Heart right ventricle (tissue), 16 donors: ENCODE measurements around the gene KLF14. TPM values are rescaled to one million over a fixed set of nuclear protein-coding genes. Genes with fewer than 3 reads are reported as not detected.

Experiments
- ATAC-seq, 8 donors: fragments of 200-7000 bp; cut with Tn5 transposase; one replicate each; pipeline ENCODE4 v1.9.1; 2020; ENCODE audit warnings: mild to moderate bottlenecking in 8 of 8, moderate library complexity in 8 of 8, moderate number of reproducible peaks in 1 of 8
- DNase-seq, 2 donors: peaks; one replicate each; pipeline ENCODE4 v3.0.0-alpha.2; 2020
- H3K27ac ChIP-seq, 10 donors: fragments of 200-600 bp; sonication (generic) in 2 of 10; one replicate each; pipeline versions ENCODE4 v1.5.0 to v1.8.0; 2020 to 2022; ENCODE audit warnings: mild to moderate bottlenecking in 3 of 10
- H3K27me3 ChIP-seq, 7 donors: fragments of 200-600 bp; one replicate each; pipeline ENCODE4 v1.8.0; 2021 to 2022; ENCODE audit warnings: mild to moderate bottlenecking in 2 of 7
- H3K36me3 ChIP-seq, 9 donors: fragments of 200-600 bp; sonication (generic) in 1 of 9; one replicate each; pipeline versions ENCODE4 v1.5.0 to v1.8.0; 2020 to 2022; ENCODE audit warnings: mild to moderate bottlenecking in 2 of 9
- H3K4me1 ChIP-seq, 9 donors: fragments of 200-600 bp; sonication (generic) in 1 of 9; one replicate each; pipeline versions ENCODE4 v1.5.0 to v1.8.0; 2020 to 2022; ENCODE audit warnings: mild to moderate bottlenecking in 4 of 9
- H3K4me3 ChIP-seq, 10 donors: fragments of 200-600 bp; sonication (generic) in 2 of 10; one replicate each; pipeline versions ENCODE4 v1.5.0 to v1.8.0; 2020 to 2022; ENCODE audit warnings: mild to moderate bottlenecking in 7 of 10, moderate library complexity in 2 of 10
- H3K9me3 ChIP-seq, 11 donors: fragments of 200-600 bp in 10 of 11; sonication (generic) in 2 of 11; one replicate each; pipeline versions ENCODE4 v1.5.0 to v1.8.0; 2013 to 2022; ENCODE audit warnings: mild to moderate bottlenecking in 2 of 11, control low read depth in 1 of 11, moderate library complexity in 1 of 11
- CTCF ChIP-seq, 9 donors: fragments of 200-600 bp; sonication (generic) in 2 of 9; IDR thresholded peaks; one replicate each; pipeline versions ENCODE4 v1.5.0 to v1.8.0; 2021 to 2022; ENCODE audit warnings: antibody characterized with exemption in 9 of 9, mild to moderate bottlenecking in 5 of 9, moderate library complexity in 1 of 9
- WGBS, 2 donors: extraction: QIAGEN DNeasy Blood & Tissue Kit; methylation state at CpG; one replicate each; pipeline ENCODE4 v1.1.7; 2013; ENCODE audit warnings: inconsistent platforms in 1 of 2; 5-methylcytosine and 5-hydroxymethylcytosine counted together
- intact Hi-C, 10 donors: fragments of 100-400 bp; cut with DNase I; formaldehyde crosslinking; loops; one replicate each; pipeline versions ENCODE4 v1.11.1 to v1.14.2; 2022
- polyA plus RNA-seq, 2 donors: library from polyadenylated mRNA; stranded (reverse); fragments of 200-250 nt; gene quantifications; one replicate each; pipeline ENCODE4 v1.2.3, GENCODE V29; 2013
- total RNA-seq, 10 donors: library from RNA; stranded (reverse); fragmentation: NEBNext Ultra II Directional in 3 of 10; extraction: Animal tissue kit (Norgen Biotek cat#: 25700) in 3 of 10; gene quantifications; one replicate each; pipeline versions ENCODE4 v1.2.1 to v1.2.4, GENCODE V29; 2021 to 2023
- donor health status: Arrhythmogenic right ventricular cardiomyopathy.
- donor health status: ischemic (EF 13 %, LVEDD 7.1; RV severe dilation, severe dysfunction).
- donor health status: healthy with polysubstance abuse.
- donor health status: DM: no; HTN: yes; CAD: no.
- donor health status: DM: no; HTN: no; CAD: no.
- donor health status: ischemic (EF 25% LVEDD 6.9; RV normal size, moderate dysfunction).
- donor health status: ischemic (EF 25% LVEDD 5.7; RV mildly dilated, moderate dysfunction).
- donor health status: healthy.
- donor health status: DM: yes; HTN: yes; CAD: no.
- donor health status: Ischemic cardiomyopathy.
- donor health status: ischemic (EF 35%, LVEDD 5.7; RV mildly dilated, moderate dysfunction).
- donor health status: nonischemic (EF 11% LVEDD 7.7; RV severe dilation, severe dysfunction).
- donor health status: DM: yes; HTN: yes; CAD: no.
- donor health status: PGD.
- donor health status: ischemic (EF 29% LVEDD 5.4; RV normal size, mild dysfunction).
- donor health status: nonischemic (EF 23%, LVEDD 6.1; RV moderate dilation, normal function).

Gene KLF14
- total and polyA plus RNA-seq, 12 donors, result 0.03 to 0.49 (median 0.13) TPM; not detected in 4

- ATAC-seq (no peak), DNase-seq (no peak)
- 91 to 93% methylated on average over 1 of the region's 1 CpG for WGBS, 2 donors
- Histone ChIP-seq H3K4me1 (no peaks in the 10 kb centered on the region), H3K27me3 (no peaks in the 10 kb centered on the region), H3K27ac (no peak overlapping the region), H3K36me3 (no peaks in the 10 kb centered on the region), H3K4me3 (no peak overlapping the region), H3K9me3 (peaks cover 0 to 15% (median 4%) of the 10 kb centered on the region in 11 donors)
- intact Hi-C loops, result loop anchor here in 2 of 10 donors (10.0 kb wide), 1 partner anchor 205 kb away; no protein-coding TSS in a partner anchor
- no peak for TF ChIP-seq CTCF (IDR thresholded peaks at IDR 0.05)
Measured at GRCh38 chr7:130689683-130690082, 44.3 kb downstream of the KLF14 start.

GRCh38 chr7:130683026-130683425 is 51.0 kb downstream of the KLF14 start:
- ATAC-seq, result no peak
- 98 to 99% methylated on average over 2 of the region's 2 CpGs for WGBS, 2 donors
- no peak for TF ChIP-seq CTCF (IDR thresholded peaks at IDR 0.05)
- Histone ChIP-seq H3K4me1 (no peaks in the 10 kb centered on the region), H3K36me3 (no peaks in the 10 kb centered on the region), H3K27me3 (no peaks in the 10 kb centered on the region), H3K27ac (no peak overlapping the region), H3K9me3 (no peaks in the 10 kb centered on the region), H3K4me3 (no peak overlapping the region)
- intact Hi-C loops, result no loop called here
- no peak for DNase-seq

Other genes with a start within 250 kb of the KLF14 start
- 10 to 100 TPM in 2 of 10 donors, 1 to 10 TPM in 8; 1.5 to 26.2 (median 5.9) TPM for gene MEST, start 242.1 kb downstream of the KLF14 start, total RNA-seq
- gene MEST, start 242.1 kb downstream of the KLF14 start, polyA plus RNA-seq, result 1 to 10 TPM; 4.4 to 4.5 TPM
- gene COPG2, start 65.5 kb downstream of the KLF14 start, total RNA-seq, result 10 to 100 TPM; 19.9 to 27.2 (median 23.3) TPM
- gene COPG2, start 65.5 kb downstream of the KLF14 start, polyA plus RNA-seq, result 10 to 100 TPM in 1 of 2 donors, 1 to 10 TPM in 1; 5.3 to 11.3 TPM
- not detected for gene TSGA13, start 47.7 kb downstream of the KLF14 start, total RNA-seq
- gene TSGA13, start 47.7 kb downstream of the KLF14 start, polyA plus RNA-seq, result not detected